ENCODE results near the gene DLX5. TPM values are rescaled to one million over a fixed set of nuclear protein-coding genes. Genes with fewer than 3 reads are reported as not detected.
A peak's percentile ranks its signal among the peaks of the same experiment; 100 is the strongest.

DLX5 gene
- total RNA-seq, 1 donor from 2014 or later = 0.49 TPM

- no peak for ATAC-seq
- no peak for DNase-seq (ENCODE audit: low spot score)
- intact Hi-C loops (cut with DNase I) = no loop called here
These were observed 16.2 kb downstream of the DLX5 start for GRCh38 chr7:97008275-97008917.

- DNase-seq (ENCODE audit: low spot score) (no peak), ATAC-seq (no peak)
- intact Hi-C loops (cut with DNase I) = no loop called here
These were observed 17.1 kb downstream of the DLX5 start for GRCh38 chr7:97007583-97007861.

GRCh38 chr7:97006816-97007582 lies 17.6 kb downstream of the DLX5 start:
- peak; percentile 25 for ATAC-seq
- no peak for DNase-seq (ENCODE audit: low spot score)
- intact Hi-C loops (cut with DNase I) = no loop called here

- DNase-seq (ENCODE audit: low spot score) = no peak
- peak; percentile 54 for ATAC-seq
- intact Hi-C loops (cut with DNase I) = no loop called here
These were observed 18.4 kb downstream of the DLX5 start for GRCh38 chr7:97006055-97006815.

- ATAC-seq = peak; percentile 55
These were observed 19.2 kb downstream of the DLX5 start, which contains the start of gene DLX6 for GRCh38 chr7:97005183-97006054. Gene DLX6, plus strand, starts transcription at chr7:97005553. Its CDS starts 425 bp downstream, at chr7:97005978.

GRCh38 chr7:97004247-97005182 lies 20.1 kb downstream of the DLX5 start:
- DNase-seq (ENCODE audit: low spot score) (no peak), ATAC-seq (no peak)
- intact Hi-C loops (cut with DNase I) = no loop called here

More at GRCh38 chr7:97005183-97006054, 19.2 kb downstream of the DLX5 start, which contains the start of gene DLX6:
- intact Hi-C loops (cut with DNase I) = no loop called here
- DNase-seq (ENCODE audit: low spot score) = no peak

- intact Hi-C loops (cut with DNase I) = no loop called here
- no peak for ATAC-seq
- DNase-seq (ENCODE audit: low spot score) = no peak
These were observed 21.1 kb downstream of the DLX5 start for GRCh38 chr7:97003262-97004246.

GRCh38 chr7:97002555-97003261 lies 21.9 kb downstream of the DLX5 start:
- DNase-seq (ENCODE audit: low spot score) (no peak), ATAC-seq (no peak)
- intact Hi-C loops (cut with DNase I) = no loop called here

GRCh38 chr7:97001656-97002554 lies 22.7 kb downstream of the DLX5 start:
- no peak for ATAC-seq
- intact Hi-C loops (cut with DNase I) = no loop called here
- no peak for DNase-seq (ENCODE audit: low spot score)

- ATAC-seq (no peak), DNase-seq (ENCODE audit: low spot score) (no peak)
These were observed 23.4 kb downstream of the DLX5 start for GRCh38 chr7:97001221-97001620.

GRCh38 chr7:96998744-96999143 lies 25.9 kb downstream of the DLX5 start:
- no peak for ATAC-seq
- intact Hi-C loops (cut with DNase I) = no loop called here
- no peak for DNase-seq (ENCODE audit: low spot score)

More at GRCh38 chr7:97001221-97001620, 23.4 kb downstream of the DLX5 start:
- intact Hi-C loops (cut with DNase I) = no loop called here

GRCh38 chr7:96998333-96998732 lies 26.3 kb downstream of the DLX5 start:
- DNase-seq (ENCODE audit: low spot score) (no peak), ATAC-seq (no peak)
- intact Hi-C loops (cut with DNase I) = no loop called here

- intact Hi-C loops (cut with DNase I) = no loop called here
- ATAC-seq (no peak), DNase-seq (ENCODE audit: low spot score) (no peak)
These were observed 27.1 kb downstream of the DLX5 start for GRCh38 chr7:96997512-96998032.

GRCh38 chr7:96996958-96997511 lies 27.6 kb downstream of the DLX5 start:
- no peak for ATAC-seq
- intact Hi-C loops (cut with DNase I) = no loop called here
- DNase-seq (ENCODE audit: low spot score) = no peak

All from sciatic nerve (tissue), 2 donors.